Right lobe of liver (tissue), 6 donors: ENCODE measurements around the gene B3GAT1. TPM values are rescaled to one million over a fixed set of nuclear protein-coding genes. Genes with fewer than 3 reads are reported as not detected.

Experiments used
- ATAC-seq, 4 donors: fragments of 200-7000 bp; cut with Tn5 transposase; one replicate each; pipeline ENCODE4 v1.9.1; 2020; ENCODE audit warnings: mild to moderate bottlenecking in 4 of 4, moderate library complexity in 4 of 4
- DNase-seq, 3 donors: peaks; one replicate each; pipeline ENCODE4 v3.0.0-alpha.2; 2020
- H3K27ac ChIP-seq, 3 donors: fragments of 200-600 bp; one replicate each; pipeline ENCODE4 v1.8.0; 2022
- H3K27me3 ChIP-seq, 2 donors: fragments of 200-600 bp; one replicate each; pipeline ENCODE4 v1.8.0; 2022
- H3K36me3 ChIP-seq, 4 donors: fragments of 200-600 bp; sonication (generic) in 1 of 4; one replicate each; pipeline versions ENCODE4 v1.5.1 to v1.8.0; 2017 to 2022; ENCODE audit warnings: control low read depth in 1 of 4
- H3K4me1 ChIP-seq, 4 donors: fragments of 200-600 bp; sonication (generic) in 1 of 4; one replicate each; pipeline versions ENCODE4 v1.5.1 to v1.8.0; 2017 to 2022; ENCODE audit warnings: control low read depth in 1 of 4
- H3K4me3 ChIP-seq, 3 donors: fragments of 200-600 bp; one replicate each; pipeline ENCODE4 v1.8.0; 2022
- H3K9me3 ChIP-seq, 4 donors: fragments of 200-600 bp; sonication (generic) in 1 of 4; one replicate each; pipeline versions ENCODE4 v1.5.1 to v1.8.0; 2017 to 2022; ENCODE audit warnings: control low read depth in 1 of 4
- CTCF ChIP-seq, 4 donors: fragments of 200-600 bp in 3 of 4; fragments of 450-650 bp in 1 of 4; IDR thresholded peaks; one replicate each; pipeline versions ENCODE4 v1.5.1 to v1.8.0; 2016 to 2022; ENCODE audit warnings: antibody characterized with exemption in 4 of 4, mild to moderate bottlenecking in 2 of 4
- POLR2A ChIP-seq: fragments of 450-650 bp; IDR thresholded peaks from one replicate; pipeline ENCODE4 v1.6.1; 2017; ENCODE audit warnings: antibody characterized with exemption, mild to moderate bottlenecking
- WGBS: methylation state at CpG from one replicate; pipeline ENCODE4 v1.1.6; 2018; ENCODE audit warnings: low coverage, low lambda C conversion rate; ENCODE audit not compliant: insufficient coverage; ENCODE audit errors: missing lambda C conversion rate; 5-methylcytosine and 5-hydroxymethylcytosine counted together
- intact Hi-C, 2 donors: fragments of 100-400 bp; cut with DNase I; formaldehyde crosslinking; loops; one replicate each; pipeline versions ENCODE4 v1.11.2 to v1.14.1; 2022
- total RNA-seq, 6 experiments: library from RNA; depleted of rRNA in 2 of 6; stranded (reverse); fragments of >200 nt in 2 of 6; fragmentation: NEBNext Ultra II Directional in 3 of 6; extraction: Animal tissue kit (Norgen Biotek cat#: 25700) in 3 of 6; gene quantifications; one replicate each; pipeline versions ENCODE4 v1.1.0 to v1.2.4, GENCODE V29; 2016 to 2023
- donor health status: DM: no; HTN: yes; CAD: no.
- donor health status: DM: no; HTN: no; CAD: no.
- donor health status: DM: no; HTN: no; CAD: no.
- donor health status: DM: no; HTN: yes; CAD: no.
- donor health status: DM: no; HTN: yes; CAD: no.

B3GAT1 gene
- total RNA-seq, 6 experiments from 2014 or later: 0.76 to 8.8 (median 5.1) TPM

- Histone ChIP-seq H3K36me3 (no peaks in the 10 kb centered on the region), H3K4me1 (no peaks in the 10 kb centered on the region), H3K9me3 (no peaks in the 10 kb centered on the region), H3K4me3 (no peak overlapping the region), H3K27me3 (no peaks in the 10 kb centered on the region), H3K27ac (no peak overlapping the region)
- 40% methylated on average over 1 of the region's 22 CpGs for WGBS
- TF ChIP-seq POLR2A: no peak
- TF ChIP-seq CTCF (IDR thresholded peaks at IDR 0.05): no peak
- ATAC-seq (no peak), DNase-seq (peak in 1 of 3 donors; percentile 42)
- intact Hi-C loops: loop anchor here in 1 of 2 donors (10.0 kb wide), 1 partner anchor 220 kb away; no protein-coding TSS in a partner anchor
Measured at GRCh38 chr11:134365011-134365925, 46.8 kb downstream of the B3GAT1 start.

- WGBS: 89% methylated on average over 5 of the region's 9 CpGs
- Histone ChIP-seq H3K9me3 (no peaks in the 10 kb centered on the region), H3K27ac (no peak overlapping the region), H3K4me3 (no peak overlapping the region), H3K4me1 (no peaks in the 10 kb centered on the region), H3K27me3 (no peaks in the 10 kb centered on the region), H3K36me3 (no peaks in the 10 kb centered on the region)
- ATAC-seq (no peak), DNase-seq (peak in 1 of 3 donors; percentile 22)
- intact Hi-C loops: loop anchor here in 1 of 2 donors (10.0 kb wide), 1 partner anchor 221 kb away; no protein-coding TSS in a partner anchor
- TF ChIP-seq CTCF (IDR thresholded peaks at IDR 0.05): no peak
- TF ChIP-seq POLR2A: no peak
Measured at GRCh38 chr11:134364261-134364660, 47.8 kb downstream of the B3GAT1 start.

GRCh38 chr11:134363592-134363991 is 48.5 kb downstream of the B3GAT1 start:
- no peaks in the 10 kb centered on the region for H3K9me3 ChIP-seq
- intact Hi-C loops: loop anchor here in 1 of 2 donors (10.0 kb wide), 1 partner anchor 221 kb away; no protein-coding TSS in a partner anchor
- DNase-seq (peak in 1 of 3 donors; percentile 21), ATAC-seq (no peak)
- H3K4me3 ChIP-seq: no peak overlapping the region
- H3K27me3 ChIP-seq: no peaks in the 10 kb centered on the region
- no peaks in the 10 kb centered on the region for H3K36me3 ChIP-seq
- no peak overlapping the region for H3K27ac ChIP-seq
- H3K4me1 ChIP-seq: no peaks in the 10 kb centered on the region
- TF ChIP-seq CTCF (IDR thresholded peaks at IDR 0.05) (no peak), POLR2A (no peak)
- WGBS: 71% methylated on average over 7 of the region's 7 CpGs

- H3K9me3 ChIP-seq: no peaks in the 10 kb centered on the region
- no peaks in the 10 kb centered on the region for H3K27me3 ChIP-seq
- intact Hi-C loops: loop anchor here in 1 of 2 donors (10.0 kb wide), 1 partner anchor 222 kb away; no protein-coding TSS in a partner anchor
- WGBS: 61% methylated on average over 3 of the region's 9 CpGs
- no peaks in the 10 kb centered on the region for H3K4me1 ChIP-seq
- H3K36me3 ChIP-seq: no peaks in the 10 kb centered on the region
- ATAC-seq (no peak), DNase-seq (peak in 2 of 3 donors; percentile 6 to 24)
- TF ChIP-seq CTCF (IDR thresholded peaks at IDR 0.05) (no peak), POLR2A (no peak)
- no peak overlapping the region for H3K27ac ChIP-seq
- no peak overlapping the region for H3K4me3 ChIP-seq
Measured at GRCh38 chr11:134363161-134363560, 48.9 kb downstream of the B3GAT1 start.
